H9 (cell line): ENCODE measurements around the gene TGFBR1. TPM values are rescaled to one million over a fixed set of nuclear protein-coding genes. Genes with fewer than 3 reads are reported as not detected.

ENCODE experiments used
- DNase-seq: peaks from one replicate; pipeline ENCODE4 v3.0.0-alpha.2; 2017
- H2AFZ ChIP-seq: one replicate; pipeline ENCODE4 v1.6.1; 2013; ENCODE audit warnings: mild to moderate bottlenecking, low read length, control low read depth, moderate library complexity
- H2AK5ac ChIP-seq: 2 replicates; pipeline ENCODE4 v1.6.1; 2013; ENCODE audit warnings: low read length, control low read depth, mixed read lengths; ENCODE audit not compliant: insufficient read length
- H2BK120ac ChIP-seq: one replicate; pipeline ENCODE4 v1.6.1; 2013; ENCODE audit warnings: low read depth, mild to moderate bottlenecking, low read length, control low read depth, inconsistent platforms; ENCODE audit not compliant: poor library complexity, severe bottlenecking
- H2BK12ac ChIP-seq: 2 replicates; pipeline ENCODE4 v1.6.1; 2013; ENCODE audit warnings: low read length, control low read depth, mixed read lengths, low read depth; ENCODE audit not compliant: insufficient read length
- H2BK15ac ChIP-seq: 2 replicates; pipeline ENCODE4 v1.6.1; 2013; ENCODE audit warnings: low read depth, low read length, control low read depth
- H2BK20ac ChIP-seq: one replicate; pipeline ENCODE4 v1.6.1; 2013; ENCODE audit warnings: low read depth, mild to moderate bottlenecking, low read length, control low read depth, inconsistent platforms; ENCODE audit not compliant: poor library complexity, severe bottlenecking
- H2BK5ac ChIP-seq: 2 replicates; pipeline ENCODE4 v1.6.1; 2013; ENCODE audit warnings: low read length, control low read depth, mixed read lengths; ENCODE audit not compliant: insufficient read length
- H3K14ac ChIP-seq: 2 replicates; pipeline ENCODE4 v1.6.1; 2013; ENCODE audit warnings: low read length, control low read depth; ENCODE audit not compliant: insufficient read depth
- H3K18ac ChIP-seq: 2 replicates; pipeline ENCODE4 v1.6.1; 2013; ENCODE audit warnings: low read depth, mild to moderate bottlenecking, mixed read lengths, low read length, control low read depth; ENCODE audit not compliant: insufficient read length
- H3K23ac ChIP-seq: 2 replicates; pipeline ENCODE4 v1.6.1; 2013; ENCODE audit warnings: low read length, control low read depth, mixed read lengths, low read depth; ENCODE audit not compliant: insufficient read length
- H3K23me2 ChIP-seq: 2 replicates; pipeline ENCODE4 v1.6.1; 2013; ENCODE audit warnings: low read depth, mild to moderate bottlenecking, mixed read lengths, low read length, control low read depth; ENCODE audit not compliant: insufficient read length, poor library complexity, severe bottlenecking
- H3K27ac ChIP-seq: 2 replicates; pipeline ENCODE4 v1.5.1; 2013; ENCODE audit warnings: low read length, control low read depth, mixed read lengths, low read depth; ENCODE audit not compliant: insufficient read length
- H3K27me3 ChIP-seq: 2 replicates; pipeline ENCODE4 v1.6.1; 2013; ENCODE audit warnings: low read length, control low read depth, inconsistent platforms; ENCODE audit not compliant: insufficient read depth
- H3K4ac ChIP-seq: 2 replicates; pipeline ENCODE4 v1.6.1; 2013; ENCODE audit warnings: low read depth, mild to moderate bottlenecking, control low read depth, inconsistent platforms, low read length, moderate library complexity
- H3K4me1 ChIP-seq: 2 replicates; pipeline ENCODE4 v1.6.1; 2013; ENCODE audit warnings: low read length, control low read depth, inconsistent platforms; ENCODE audit not compliant: insufficient read depth
- H3K4me2 ChIP-seq: 2 replicates; pipeline ENCODE4 v1.6.1; 2013; ENCODE audit warnings: low read length, control low read depth, mixed read lengths; ENCODE audit not compliant: insufficient read length, insufficient read depth
- H3K56ac ChIP-seq: 2 replicates; pipeline ENCODE4 v1.6.1; 2013; ENCODE audit warnings: low read depth, mild to moderate bottlenecking, mixed read lengths, low read length, control low read depth; ENCODE audit not compliant: insufficient read length
- H3K79me1 ChIP-seq: 2 replicates; pipeline ENCODE4 v1.6.1; 2013; ENCODE audit warnings: low read depth, mild to moderate bottlenecking, moderate library complexity, low read length, control low read depth, inconsistent platforms; ENCODE audit not compliant: insufficient read depth, poor library complexity, severe bottlenecking
- H3K79me2 ChIP-seq: 2 replicates; pipeline ENCODE4 v1.6.1; 2013; ENCODE audit warnings: low read length, control low read depth, inconsistent platforms; ENCODE audit not compliant: insufficient read depth
- H3K9ac ChIP-seq: 2 replicates; pipeline ENCODE4 v1.6.1; 2013; ENCODE audit warnings: low read length, control low read depth, mixed read lengths; ENCODE audit not compliant: insufficient read length; ENCODE audit errors: extremely low read depth
- H3K9me3 ChIP-seq: one replicate; pipeline ENCODE4 v1.6.1; 2013; ENCODE audit warnings: low read depth, low read length, inconsistent platforms; ENCODE audit not compliant: control insufficient read depth
- H3T11ph ChIP-seq: one replicate; pipeline ENCODE4 v1.6.1; 2013; ENCODE audit warnings: mild to moderate bottlenecking, low read length, control low read depth, inconsistent platforms
- H4K20me1 ChIP-seq: one replicate; pipeline ENCODE4 v1.6.1; 2013; ENCODE audit not compliant: control insufficient read depth, insufficient read length, insufficient read depth
- H4K5ac ChIP-seq: 2 replicates; pipeline ENCODE4 v1.6.1; 2013; ENCODE audit warnings: low read depth, mild to moderate bottlenecking, mixed read lengths, low read length, control low read depth; ENCODE audit not compliant: insufficient read length
- H4K8ac ChIP-seq: replicated peaks from 2 replicates; pipeline ENCODE4 v1.6.1; 2013; ENCODE audit warnings: low read length, control low read depth, mixed read lengths, low read depth; ENCODE audit not compliant: insufficient read length
- H4K91ac ChIP-seq: 2 replicates; pipeline ENCODE4 v1.6.1; 2013; ENCODE audit warnings: low read depth, mild to moderate bottlenecking, moderate library complexity, mixed read lengths, low read length, control low read depth; ENCODE audit not compliant: insufficient read length
- H3K27ac Mint-ChIP-seq, 3 experiments: 2 replicates in 2 of 3; 3 replicates in 1 of 3; pipeline ENCODE4 v1.8.0; 2020 to 2021; ENCODE audit warnings: mixed read lengths in 3 of 3, mild to moderate bottlenecking in 1 of 3, moderate library complexity in 1 of 3
- H3K27me3 Mint-ChIP-seq: 2 replicates; pipeline ENCODE4 v1.8.0; 2021; ENCODE audit warnings: low read depth, mild to moderate bottlenecking, moderate library complexity, mixed read lengths
- H3K36me3 Mint-ChIP-seq, 3 experiments: 2 replicates in 2 of 3; 3 replicates in 1 of 3; pipeline ENCODE4 v1.8.0; 2020 to 2021; ENCODE audit warnings: low read depth in 3 of 3, mixed read lengths in 3 of 3; ENCODE audit not compliant: insufficient read depth in 1 of 3
- H3K4me1 Mint-ChIP-seq, 2 experiments: 2 replicates each; pipeline ENCODE4 v1.8.0; 2020; ENCODE audit warnings: mixed read lengths in 2 of 2
- H3K4me3 Mint-ChIP-seq, 2 experiments: 2 replicates in 1 of 2; 3 replicates in 1 of 2; pipeline ENCODE4 v1.8.0; 2020 to 2021; ENCODE audit warnings: mild to moderate bottlenecking in 2 of 2, mixed read lengths in 2 of 2, moderate library complexity in 1 of 2
- H3K9me3 Mint-ChIP-seq, 2 experiments: 2 replicates in 1 of 2; 3 replicates in 1 of 2; pipeline ENCODE4 v1.8.0; 2020; ENCODE audit warnings: mild to moderate bottlenecking in 2 of 2, mixed read lengths in 2 of 2, moderate library complexity in 1 of 2
- WGBS: extraction: QIAGEN DNeasy Blood & Tissue Kit; methylation state at CpG from one replicate; pipeline ENCODE4 v1.1.7; 2013; ENCODE audit warnings: missing lambda C conversion rate, low lambda C conversion rate, mixed read lengths; ENCODE audit not compliant: insufficient read length; ENCODE audit errors: extremely low coverage; 5-methylcytosine and 5-hydroxymethylcytosine counted together
- total RNA-seq: library from RNA; stranded (reverse); gene quantifications from 2 replicates; pipeline ENCODE4 v1.2.1, GENCODE V29; 2021
- TF ChIP-seq, protein P1 (sequence below): fragments of 200-600 bp; sonication (generic); conservative IDR thresholded peaks from 3 replicates; pipeline ENCODE4 v1.8.0; 2021; ENCODE audit warnings: antibody characterized with exemption, mild to moderate bottlenecking

The TGFBR1 gene
- total RNA-seq, 1 experiment from 2014 or later = 59.3 TPM

DNA sequence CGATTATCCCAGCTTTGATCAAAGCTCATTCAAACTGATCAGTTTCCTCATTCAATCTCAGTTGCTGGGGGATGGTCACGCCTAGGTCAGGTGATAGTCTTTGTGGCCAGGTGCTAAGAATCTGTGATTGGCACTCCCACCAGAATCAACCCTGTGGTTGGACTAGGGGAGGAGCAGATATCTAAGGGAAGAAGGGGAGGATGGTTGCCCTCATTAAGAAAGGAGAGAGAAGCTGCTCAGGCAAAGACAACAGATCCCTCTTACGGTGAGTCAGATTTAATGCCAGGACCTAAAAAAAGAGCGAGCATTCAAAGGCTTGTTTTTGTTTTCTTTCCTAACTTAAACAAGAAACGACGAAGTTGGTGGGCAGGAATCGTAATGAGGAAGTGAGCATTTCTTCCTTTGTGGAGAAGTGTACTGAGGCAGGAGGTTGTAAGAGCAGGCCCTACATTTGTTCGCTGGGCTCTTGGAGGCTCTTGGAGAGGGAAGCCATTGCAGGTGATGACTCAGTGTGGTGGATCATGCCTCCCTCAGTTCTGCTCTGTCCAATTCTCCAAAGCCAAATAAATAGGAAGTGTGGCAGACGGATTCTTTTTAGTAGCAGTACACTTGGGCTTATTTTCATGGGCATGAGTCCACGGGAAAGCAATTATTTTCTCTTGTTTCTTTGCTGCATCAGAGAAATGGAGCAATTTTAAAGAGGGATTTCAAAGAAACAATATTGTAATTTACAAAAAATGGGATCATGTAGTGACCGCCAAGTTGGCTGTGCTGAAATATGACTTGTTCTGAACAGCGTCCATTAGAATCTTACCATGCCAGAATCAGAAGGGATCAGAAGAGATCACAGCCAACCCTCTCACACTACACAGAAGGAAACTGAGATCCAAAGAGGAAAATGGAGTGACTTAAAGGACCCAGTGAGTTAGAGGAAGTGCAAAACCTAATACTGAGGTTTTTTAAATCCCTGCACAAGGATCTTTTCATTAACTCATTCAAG, 18.7 kb upstream of the TGFBR1 start:
- Mint-ChIP-seq H3K27me3 (peaks cover 3% of the 10 kb centered on the region), H3K36me3 (peaks cover 2 to 5% (median 5%) of the 10 kb centered on the region in 3 experiments; a peak in 5 of 7 replicates), H3K9me3 (peaks cover 15 to 22% of the 10 kb centered on the region in 2 experiments), H3K4me3 (no peak overlapping the region), H3K27ac (no peak overlapping the region; a peak in 1 of 7 replicates), H3K4me1 (peaks cover 0 to 6% of the 10 kb centered on the region in 2 experiments; a peak in 2 of 4 replicates)
- Histone ChIP-seq H3K23me2 (no peaks in the 10 kb centered on the region), H2BK120ac (no peak overlapping the region), H3T11ph (no peak overlapping the region), H3K9me3 (peaks cover 8% of the 10 kb centered on the region), H3K14ac (no peak overlapping the region), H3K4me1 (peaks cover 3% of the 10 kb centered on the region; the same call in 1 of the 2 replicates), H3K9ac (no peak overlapping the region), H4K8ac (no peak overlapping the region), H3K79me1 (no peaks in the 10 kb centered on the region), H4K5ac (no peak overlapping the region), H4K91ac (no peak overlapping the region), H3K23ac (no peak overlapping the region), H4K20me1 (no peaks in the 10 kb centered on the region), H3K79me2 (no peaks in the 10 kb centered on the region), H3K18ac (no peak overlapping the region), H3K4me2 (no peak overlapping the region), H2BK5ac (no peak overlapping the region), H2BK12ac (no peak overlapping the region), H3K27me3 (no peaks in the 10 kb centered on the region), H3K27ac (no peak overlapping the region), H2BK20ac (no peak overlapping the region), H2AFZ (no peak overlapping the region), H2BK15ac (no peak overlapping the region), H2AK5ac (no peak overlapping the region), H3K4ac (no peak overlapping the region), H3K56ac (no peak overlapping the region)
- no peak for DNase-seq
- TF ChIP-seq, protein P1, sequence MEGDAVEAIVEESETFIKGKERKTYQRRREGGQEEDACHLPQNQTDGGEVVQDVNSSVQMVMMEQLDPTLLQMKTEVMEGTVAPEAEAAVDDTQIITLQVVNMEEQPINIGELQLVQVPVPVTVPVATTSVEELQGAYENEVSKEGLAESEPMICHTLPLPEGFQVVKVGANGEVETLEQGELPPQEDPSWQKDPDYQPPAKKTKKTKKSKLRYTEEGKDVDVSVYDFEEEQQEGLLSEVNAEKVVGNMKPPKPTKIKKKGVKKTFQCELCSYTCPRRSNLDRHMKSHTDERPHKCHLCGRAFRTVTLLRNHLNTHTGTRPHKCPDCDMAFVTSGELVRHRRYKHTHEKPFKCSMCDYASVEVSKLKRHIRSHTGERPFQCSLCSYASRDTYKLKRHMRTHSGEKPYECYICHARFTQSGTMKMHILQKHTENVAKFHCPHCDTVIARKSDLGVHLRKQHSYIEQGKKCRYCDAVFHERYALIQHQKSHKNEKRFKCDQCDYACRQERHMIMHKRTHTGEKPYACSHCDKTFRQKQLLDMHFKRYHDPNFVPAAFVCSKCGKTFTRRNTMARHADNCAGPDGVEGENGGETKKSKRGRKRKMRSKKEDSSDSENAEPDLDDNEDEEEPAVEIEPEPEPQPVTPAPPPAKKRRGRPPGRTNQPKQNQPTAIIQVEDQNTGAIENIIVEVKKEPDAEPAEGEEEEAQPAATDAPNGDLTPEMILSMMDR = no peak
- WGBS = no CpG with 5 or more reads among the region's 12 CpGs
